GM23338 (cell line): Measurements from ENCODE around the gene SEH1L. TPM values are rescaled to one million over a fixed set of nuclear protein-coding genes. Genes with fewer than 3 reads are reported as not detected.

Source experiments
- ATAC-seq: fragments of 200-7000 bp; cut with Tn5 transposase; 3 replicates; pipeline ENCODE4 v1.9.1; 2020
- DNase-seq: peaks from one replicate; pipeline ENCODE4 v3.0.0-alpha.2; 2015; ENCODE audit warnings: low spot score
- H2AFZ ChIP-seq: fragments of 200-600 bp; sonication (generic); 2 replicates; pipeline ENCODE4 v1.8.0; 2016; ENCODE audit warnings: antibody characterized with exemption, mild to moderate bottlenecking, moderate library complexity
- H3F3A ChIP-seq: fragments of 200-600 bp; sonication (generic); replicated peaks from 2 replicates; pipeline ENCODE4 v1.8.0; 2017; ENCODE audit warnings: antibody characterized with exemption, mixed run types, low read depth
- H3K27ac ChIP-seq: fragments of 200-600 bp; sonication (generic); 2 replicates; pipeline ENCODE4 v1.6.1; 2016; ENCODE audit warnings: low read depth
- H3K27me3 ChIP-seq: fragments of 200-600 bp; sonication (generic); 2 replicates; pipeline ENCODE4 v1.8.0; 2016; ENCODE audit warnings: mild to moderate bottlenecking, mixed run types, moderate library complexity; ENCODE audit not compliant: insufficient read depth
- H3K36me3 ChIP-seq: fragments of 200-600 bp; sonication (generic); 2 replicates; pipeline ENCODE4 v1.8.0; 2016; ENCODE audit warnings: mild to moderate bottlenecking; ENCODE audit not compliant: insufficient read depth
- H3K4me1 ChIP-seq: fragments of 200-600 bp; sonication (generic); 2 replicates; pipeline ENCODE4 v1.8.0; 2016; ENCODE audit warnings: mild to moderate bottlenecking, moderate library complexity; ENCODE audit not compliant: insufficient read depth
- H3K4me2 ChIP-seq: fragments of 200-600 bp; sonication (generic); 2 replicates; pipeline ENCODE4 v1.7.1; 2017; ENCODE audit warnings: mixed run types
- H3K4me3 ChIP-seq: fragments of 200-600 bp; sonication (generic); 2 replicates; pipeline ENCODE4 v1.6.1; 2016; ENCODE audit warnings: mixed run types
- H3K79me2 ChIP-seq: fragments of 200-600 bp; sonication (generic); replicated peaks from 2 replicates; pipeline ENCODE4 v1.8.0; 2017; ENCODE audit warnings: mild to moderate bottlenecking; ENCODE audit not compliant: insufficient read depth
- H3K9me2 ChIP-seq: fragments of 200-600 bp; sonication (generic); 2 replicates; pipeline ENCODE4 v1.8.0; 2017; ENCODE audit not compliant: insufficient read depth
- H4K20me1 ChIP-seq: fragments of 200-600 bp; sonication (generic); replicated peaks from 2 replicates; pipeline ENCODE4 v1.8.0; 2017; ENCODE audit warnings: mild to moderate bottlenecking; ENCODE audit not compliant: insufficient read depth
- H3K27ac Mint-ChIP-seq: 2 replicates; pipeline ENCODE4 v1.8.0; 2020; ENCODE audit warnings: inconsistent platforms, mild to moderate bottlenecking, moderate library complexity, mixed read lengths
- H3K27me3 Mint-ChIP-seq: 3 replicates; pipeline ENCODE4 v1.8.0; 2022; ENCODE audit warnings: low read depth, mild to moderate bottlenecking, moderate library complexity, mixed read lengths, inconsistent platforms; ENCODE audit not compliant: insufficient read depth, poor library complexity
- H3K36me3 Mint-ChIP-seq: 3 replicates; pipeline ENCODE4 v1.8.0; 2021; ENCODE audit warnings: low read depth, mild to moderate bottlenecking, inconsistent platforms, moderate library complexity, mixed read lengths
- H3K4me1 Mint-ChIP-seq: 3 replicates; pipeline ENCODE4 v1.8.0; 2020; ENCODE audit warnings: mild to moderate bottlenecking, inconsistent platforms, mixed read lengths
- H3K4me3 Mint-ChIP-seq: 3 replicates; pipeline ENCODE4 v1.8.0; 2021; ENCODE audit warnings: moderate library complexity, mild to moderate bottlenecking, inconsistent platforms, mixed read lengths
- H3K9me3 Mint-ChIP-seq: 3 replicates; pipeline ENCODE4 v1.8.0; 2020; ENCODE audit warnings: moderate library complexity, mild to moderate bottlenecking, inconsistent platforms, mixed read lengths
- CREB1 ChIP-seq: fragments of 250-450 bp; sonication (Bioruptor Pico); IDR thresholded peaks from 2 replicates; pipeline ENCODE4 v1.5.0; 2020; ENCODE audit warnings: low read depth, mild to moderate bottlenecking, moderate library complexity
- CTCF ChIP-seq, 2 experiments: fragments of 200-600 bp in 1 of 2; sonication (generic) in 1 of 2; conservative IDR thresholded peaks; 2 replicates each; pipeline versions ENCODE4 v1.5.1 to v1.6.1; 2016 to 2017; ENCODE audit warnings: antibody characterized with exemption in 2 of 2, low read depth in 2 of 2, mild to moderate bottlenecking in 2 of 2, moderate library complexity in 1 of 2
- ETS1 ChIP-seq: IDR thresholded peaks from 2 replicates; pipeline ENCODE4 v1.6.1; 2016; ENCODE audit warnings: antibody characterized with exemption
- EZH2 ChIP-seq: fragments of 200-600 bp; sonication (generic); IDR thresholded peaks from one replicate; pipeline ENCODE4 v1.8.0; 2017; ENCODE audit warnings: antibody characterized with exemption, mild to moderate bottlenecking, low read depth; ENCODE audit not compliant: unreplicated experiment
- EZH2phosphoT487 ChIP-seq: fragments of 200-600 bp; sonication (generic); IDR thresholded peaks from one replicate; pipeline ENCODE4 v1.8.1; 2018; ENCODE audit warnings: antibody characterized with exemption; ENCODE audit not compliant: unreplicated experiment
- JUNB ChIP-seq: IDR thresholded peaks from one replicate; pipeline ENCODE4 v1.6.1; 2016; ENCODE audit warnings: antibody characterized with exemption; ENCODE audit not compliant: unreplicated experiment
- NANOG ChIP-seq: IDR thresholded peaks from 2 replicates; pipeline ENCODE4 v1.6.1; 2016; ENCODE audit warnings: antibody characterized with exemption, borderline replicate concordance
- POLR2AphosphoS5 ChIP-seq: IDR thresholded peaks from 2 replicates; pipeline ENCODE4 v1.6.1; 2016; ENCODE audit warnings: antibody characterized with exemption, low read depth
- ZNF114 ChIP-seq: fragments of 250-450 bp; sonication (Bioruptor Pico); IDR thresholded peaks from 2 replicates; pipeline ENCODE4 v1.5.0; 2020; ENCODE audit warnings: mild to moderate bottlenecking, moderate library complexity
- ZNF331 ChIP-seq: fragments of 250-450 bp; sonication (Bioruptor Pico); IDR thresholded peaks from 2 replicates; pipeline ENCODE4 v1.5.0; 2020; ENCODE audit warnings: low read depth, mild to moderate bottlenecking, moderate library complexity
- ZNF462 ChIP-seq: fragments of 250-450 bp; sonication (Bioruptor Pico); IDR thresholded peaks from 2 replicates; pipeline ENCODE4 v1.5.0; 2020; ENCODE audit warnings: mild to moderate bottlenecking, moderate library complexity
- polyA plus RNA-seq: library from polyadenylated mRNA; unstranded; fragments of >200 nt; fragmentation: Nextera tagmentation; extraction: Ambion mirVana; gene quantifications from 2 replicates; pipeline ENCODE4 v1.2.1, GENCODE V29; 2016
- total RNA-seq: library from RNA; depleted of rRNA; stranded (reverse); fragments of >200 nt; shearing (Covaris generic); gene quantifications from 2 replicates; pipeline ENCODE4 v1.2.3, GENCODE V29; 2014

SEH1L gene
- total and polyA plus RNA-seq, 2 experiments from 2014 or later: 46.9 to 72.0 TPM

- no peak for TF ChIP-seq ZNF462
- TF ChIP-seq POLR2AphosphoS5: no peak
- TF ChIP-seq ZNF114 (CRISPR knock-in tag): no peak
Measured at GRCh38 chr18:13025233-13025632, 77.4 kb downstream of the SEH1L start (continued).

GRCh38 chr18:13026583-13027270, 78.9 kb downstream of the SEH1L start:
- peaks cover 16% of the 10 kb centered on the region for H3K36me3 ChIP-seq
- Mint-ChIP-seq H3K36me3 (peaks cover 43% of the 10 kb centered on the region), H3K27me3 (no peaks in the 10 kb centered on the region), H3K4me1 (peaks cover 3% of the 10 kb centered on the region; the same call in 1 of the 3 replicates), H3K27ac (peak overlapping the region; percentile 11; the same call in 1 of the 2 replicates), H3K4me3 (no peak overlapping the region), H3K9me3 (no peaks in the 10 kb centered on the region)
- no peak overlapping the region for H2AFZ ChIP-seq
- no peaks in the 10 kb centered on the region for H3K27me3 ChIP-seq
- no peak for TF ChIP-seq EZH2
- no peak for TF ChIP-seq EZH2phosphoT487
- TF ChIP-seq CREB1 (CRISPR knock-in tag): no peak
- TF ChIP-seq POLR2AphosphoS5: no peak
- TF ChIP-seq JUNB: no peak
- no peak for TF ChIP-seq NANOG
- TF ChIP-seq ZNF331: no peak
- no peak for TF ChIP-seq ETS1
- no peak for TF ChIP-seq ZNF114 (CRISPR knock-in tag)
- TF ChIP-seq CTCF (conservative IDR thresholded peaks at IDR 0.05; ENCODE audit: low read depth in 2 of 2): no peak
- no peaks in the 10 kb centered on the region for H3F3A ChIP-seq
- H3K4me3 ChIP-seq: no peak overlapping the region
- peaks cover 4% of the 10 kb centered on the region; the same call in 1 of the 2 replicates for H4K20me1 ChIP-seq
- DNase-seq (no peak), ATAC-seq (no peak)
- H3K9me2 ChIP-seq: no peaks in the 10 kb centered on the region
- no peaks in the 10 kb centered on the region for H3K4me1 ChIP-seq
- no peak overlapping the region for H3K27ac ChIP-seq
- peaks cover 24% of the 10 kb centered on the region for H3K79me2 ChIP-seq
- no peak overlapping the region for H3K4me2 ChIP-seq
